Adipocyte (in vitro differentiated cells): ENCODE results near the gene MYLK3.
"Not testable (repeated sequence)": the region's sequence is repeated elsewhere in the genome, so short reads cannot be mapped to it uniquely, and the experiment has no call there.

Experiments
- DNase-seq: peaks from one replicate; pipeline ENCODE4 v3.0.0-alpha.2; 2015; ENCODE audit warnings: low read depth
- H3K27me3 ChIP-seq: replicated peaks from 2 replicates; pipeline ENCODE4 v1.7.0; 2013; ENCODE audit warnings: mild to moderate bottlenecking, low read length, moderate library complexity; ENCODE audit not compliant: control insufficient read depth, insufficient read depth
- H3K36me3 ChIP-seq: 2 replicates; pipeline ENCODE4 v1.7.0; 2013; ENCODE audit warnings: low read length, mild to moderate bottlenecking, moderate library complexity; ENCODE audit not compliant: control insufficient read depth, insufficient read depth, severe bottlenecking
- H3K4me1 ChIP-seq: 2 replicates; pipeline ENCODE4 v1.7.0; 2013; ENCODE audit warnings: mild to moderate bottlenecking, low read length, moderate library complexity; ENCODE audit not compliant: control insufficient read depth, insufficient read depth
- H3K4me3 ChIP-seq: 2 replicates; pipeline ENCODE4 v1.7.0; 2013; ENCODE audit warnings: mild to moderate bottlenecking, low read length, moderate library complexity
- H3K9ac ChIP-seq: 2 replicates; pipeline ENCODE4 v1.7.0; 2013; ENCODE audit warnings: mild to moderate bottlenecking, low read length, moderate library complexity
- H3K9me3 ChIP-seq: 2 replicates; pipeline ENCODE4 v1.7.0; 2013; ENCODE audit warnings: mild to moderate bottlenecking, low read length, moderate library complexity; ENCODE audit not compliant: control insufficient read depth

Gene MYLK3

DNA sequence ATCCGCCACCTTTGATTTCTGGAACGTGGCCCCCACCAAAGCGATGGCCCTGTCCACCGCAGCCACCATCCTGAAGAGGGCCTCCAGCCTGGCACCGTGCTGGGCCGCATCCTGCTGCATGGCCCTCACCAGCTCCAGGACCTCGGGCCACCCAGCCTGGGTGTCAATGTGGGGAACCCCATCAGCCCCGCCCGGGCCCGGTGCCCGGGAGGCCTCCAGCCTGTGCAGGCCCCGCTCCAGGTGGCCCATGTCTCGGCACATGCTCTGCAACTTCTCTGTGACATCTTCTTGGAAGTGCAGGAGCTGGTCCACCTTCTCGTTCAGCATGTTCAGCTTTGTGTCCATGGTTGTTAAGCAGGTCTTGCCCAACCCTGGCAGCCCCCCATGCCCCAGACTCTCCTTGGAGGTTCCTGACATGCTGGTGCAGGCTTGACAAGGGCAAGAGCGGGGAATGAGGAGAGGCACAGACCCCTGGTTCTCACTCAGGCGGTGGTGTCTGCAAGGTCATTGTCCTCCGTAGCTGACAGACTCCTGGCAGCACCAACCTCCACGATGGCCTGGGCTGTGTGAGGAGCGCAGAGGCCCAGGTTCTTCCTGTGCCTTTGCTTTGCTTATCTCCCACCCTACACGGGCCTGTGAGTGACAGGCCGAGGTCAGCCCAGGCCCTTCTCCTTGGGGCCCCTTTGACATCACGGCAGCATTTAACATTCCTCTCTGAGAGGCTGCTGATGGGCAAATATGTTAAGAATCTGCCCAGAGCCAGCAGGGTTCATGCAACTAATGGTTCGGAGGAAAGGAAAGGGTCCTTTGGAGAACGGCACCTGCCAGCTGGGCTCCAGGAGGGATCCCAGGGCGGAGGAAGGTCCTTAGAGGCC, at the start of gene MYLK3:
MYLK3 (minus strand) TSS at position 568 of the 875 bp plus-strand sequence; CDS start at position 417, 151 bp downstream.
- peaks cover 24% of the 10 kb centered on the region for H3K27me3 ChIP-seq
- H3K36me3 ChIP-seq, result no peaks in the 10 kb centered on the region
- H3K4me1 ChIP-seq, result peaks cover 2% of the 10 kb centered on the region
- no peak within 1 kb of the TSS for H3K9ac ChIP-seq
- no peak within 1 kb of the TSS for H3K4me3 ChIP-seq
- H3K9me3 ChIP-seq, result no peaks in the 10 kb centered on the region
- peak; percentile 14 for DNase-seq

DNA sequence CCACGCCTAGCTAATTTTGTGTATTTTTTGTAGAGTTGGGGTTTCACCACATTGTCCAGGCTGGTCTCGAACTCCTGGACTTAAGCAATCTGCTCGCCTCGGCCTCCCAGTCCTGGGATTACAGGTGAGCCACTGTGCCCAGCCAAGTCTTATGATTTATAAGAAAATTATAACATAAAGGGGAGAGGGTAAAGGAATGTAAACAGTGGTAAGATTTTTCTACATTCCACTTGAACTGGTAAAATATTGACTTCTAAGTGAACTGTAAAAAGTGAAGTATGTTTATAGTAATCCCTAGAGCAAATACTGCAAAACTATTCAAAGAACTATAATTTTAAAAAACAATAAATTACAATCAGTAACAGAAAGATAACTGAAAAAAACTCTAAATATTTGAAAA, 49.4 kb upstream of the MYLK3 start:
- Histone ChIP-seq H3K27me3 (no peaks in the 10 kb centered on the region), H3K4me3 (no peak overlapping the region), H3K4me1 (no peaks in the 10 kb centered on the region), H3K36me3 (no peaks in the 10 kb centered on the region), H3K9ac (no peak overlapping the region), H3K9me3 (peaks cover 4% of the 10 kb centered on the region)
- DNase-seq, result no peak

DNA sequence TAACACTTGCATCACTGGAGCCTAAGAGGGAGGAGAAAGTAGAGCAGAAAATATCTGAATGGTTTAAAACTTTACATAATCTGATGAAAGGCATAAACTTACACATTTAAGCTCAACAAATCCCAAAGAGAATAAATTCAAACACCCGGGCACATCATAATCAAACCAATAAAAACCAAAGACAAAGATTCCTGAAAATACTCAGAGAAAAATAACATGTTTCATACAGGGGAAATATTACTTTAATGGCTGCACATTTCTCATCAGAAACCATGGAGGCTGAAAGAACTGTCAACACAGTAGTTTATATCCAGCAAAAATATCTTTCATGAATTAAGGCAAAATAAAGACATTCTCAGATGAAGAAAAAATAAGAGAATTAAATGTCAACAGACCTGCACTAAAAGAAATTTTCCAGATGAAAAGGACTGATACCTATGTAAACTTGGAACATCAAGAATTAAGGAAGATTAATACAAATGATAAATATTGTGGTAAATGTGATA, 48.7 kb upstream of the MYLK3 start:
- H3K4me1 ChIP-seq, result no peaks in the 10 kb centered on the region
- H3K4me3 ChIP-seq, result no peak overlapping the region
- H3K27me3 ChIP-seq, result no peaks in the 10 kb centered on the region
- H3K9me3 ChIP-seq, result peaks cover 4% of the 10 kb centered on the region
- H3K36me3 ChIP-seq, result no peaks in the 10 kb centered on the region
- DNase-seq, result no peak
- no peak overlapping the region for H3K9ac ChIP-seq

DNA sequence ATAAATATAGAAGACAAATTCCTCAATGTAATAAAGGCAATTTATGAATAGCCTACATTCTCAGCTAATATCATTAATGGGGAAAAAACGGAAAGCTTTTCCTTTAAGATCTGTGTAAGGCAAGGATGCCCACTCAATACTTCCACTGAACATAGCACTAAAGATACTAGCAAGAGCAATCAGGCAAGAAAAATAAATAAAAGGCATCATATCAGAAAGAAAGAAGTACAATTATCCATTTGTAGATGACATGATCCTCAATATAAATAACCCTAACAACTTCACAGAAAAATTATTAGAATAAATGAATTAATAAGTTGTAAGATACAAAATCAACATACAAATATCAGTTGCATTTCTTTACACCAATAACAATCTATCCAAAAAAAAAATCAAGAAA, 45.7 kb upstream of the MYLK3 start:
- DNase-seq, result no peak
- no peak overlapping the region for H3K9ac ChIP-seq
- H3K27me3 ChIP-seq, result no peaks in the 10 kb centered on the region
- no peak overlapping the region for H3K4me3 ChIP-seq
- no peaks in the 10 kb centered on the region for H3K4me1 ChIP-seq
- peaks cover 4% of the 10 kb centered on the region for H3K9me3 ChIP-seq
- no peaks in the 10 kb centered on the region for H3K36me3 ChIP-seq

DNA sequence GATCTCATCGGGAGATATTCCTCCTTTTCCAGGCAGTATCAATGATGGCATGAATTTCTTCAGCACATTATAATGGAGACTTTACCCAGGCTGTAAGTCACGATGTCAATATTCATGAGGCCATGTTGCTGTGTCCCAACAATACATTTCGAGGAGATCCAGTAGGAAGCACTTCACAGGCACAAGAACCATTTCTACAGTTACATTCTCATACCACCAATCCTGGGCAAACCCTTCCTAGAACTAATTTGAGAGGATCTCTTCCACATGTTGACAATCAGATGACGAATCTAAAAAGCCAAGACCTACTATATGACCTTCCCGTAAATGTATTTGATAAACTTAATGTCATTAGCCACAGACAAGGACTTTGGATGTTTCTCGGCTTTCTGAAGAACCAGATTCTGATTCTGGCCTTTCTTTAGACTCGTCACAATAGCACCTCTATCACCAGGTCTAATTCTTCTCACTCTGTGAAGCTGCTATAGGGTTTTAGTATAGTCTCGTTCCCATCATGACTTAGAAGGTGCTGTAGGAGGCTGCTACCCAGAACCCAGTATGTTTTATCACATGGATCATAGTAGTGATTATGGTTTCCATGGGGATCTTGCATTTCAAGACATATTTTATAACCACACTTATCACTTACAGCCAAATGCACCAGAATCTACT, 42.6 kb upstream of the MYLK3 start:
- Histone ChIP-seq H3K9ac (peak overlapping the region; percentile 74), H3K27me3 (no peaks in the 10 kb centered on the region), H3K36me3 (no peaks in the 10 kb centered on the region), H3K9me3 (no peaks in the 10 kb centered on the region), H3K4me1 (no peaks in the 10 kb centered on the region), H3K4me3 (peak overlapping the region; percentile 77)
- DNase-seq, result no peak

DNA sequence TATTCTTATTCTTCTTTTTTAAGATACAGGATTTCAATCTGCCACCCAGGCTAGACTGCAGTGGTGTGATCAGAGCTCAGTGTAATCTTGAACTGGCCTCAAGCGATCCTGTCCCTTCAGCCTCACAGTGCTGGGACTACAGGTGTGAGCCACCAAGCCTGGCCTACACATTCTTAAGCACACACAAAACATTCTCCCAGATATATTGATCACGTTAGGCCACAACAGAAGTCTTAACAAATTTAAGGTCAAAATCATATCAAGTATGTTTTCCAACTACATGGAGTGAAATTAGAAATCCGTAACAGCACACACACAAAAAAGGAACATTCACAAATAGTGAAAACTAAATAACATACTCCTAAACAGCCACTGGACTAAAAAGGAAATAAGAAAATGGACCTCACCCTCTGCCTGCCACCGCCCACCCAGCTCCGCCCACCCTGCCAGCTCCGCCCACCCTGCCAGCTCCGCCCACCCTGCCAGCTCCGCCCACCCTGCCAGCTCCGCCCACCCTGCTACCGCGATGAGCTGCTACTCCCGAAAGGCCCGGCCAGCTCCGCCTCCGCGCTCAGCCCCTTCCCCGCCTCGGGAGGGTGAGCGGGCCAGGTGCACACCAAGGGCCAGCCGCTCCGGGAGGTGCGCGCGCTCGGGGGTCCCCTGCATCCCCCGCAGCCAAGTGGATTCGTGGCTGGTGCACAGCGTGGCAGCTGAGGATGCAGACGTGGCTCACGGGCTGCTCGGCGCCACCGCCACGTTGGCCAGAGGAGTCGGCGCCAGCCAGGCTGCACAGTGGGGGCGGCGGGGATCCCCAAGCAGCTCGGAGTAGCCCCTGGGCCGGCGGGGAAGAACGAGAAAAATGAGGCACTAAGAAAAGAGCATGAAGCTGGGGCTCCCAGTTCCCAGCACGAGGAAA, 41.6 kb upstream of the MYLK3 start:
- H3K27me3 ChIP-seq, result no peaks in the 10 kb centered on the region
- peak overlapping the region; percentile 77 for H3K4me3 ChIP-seq
- peak overlapping the region; percentile 74 for H3K9ac ChIP-seq
- peak; percentile 74 for DNase-seq
- no peaks in the 10 kb centered on the region for H3K36me3 ChIP-seq
- no peaks in the 10 kb centered on the region for H3K9me3 ChIP-seq
- no peaks in the 10 kb centered on the region for H3K4me1 ChIP-seq

GRCh38 chr16:46788891-46789474, 40.8 kb upstream of the MYLK3 start:
- DNase-seq, result no peak
- H3K36me3 ChIP-seq, result no peaks in the 10 kb centered on the region
- no peaks in the 10 kb centered on the region for H3K4me1 ChIP-seq
- no peak overlapping the region for H3K4me3 ChIP-seq
- no peak overlapping the region for H3K9ac ChIP-seq
- no peaks in the 10 kb centered on the region for H3K9me3 ChIP-seq
- H3K27me3 ChIP-seq, result no peaks in the 10 kb centered on the region

DNA sequence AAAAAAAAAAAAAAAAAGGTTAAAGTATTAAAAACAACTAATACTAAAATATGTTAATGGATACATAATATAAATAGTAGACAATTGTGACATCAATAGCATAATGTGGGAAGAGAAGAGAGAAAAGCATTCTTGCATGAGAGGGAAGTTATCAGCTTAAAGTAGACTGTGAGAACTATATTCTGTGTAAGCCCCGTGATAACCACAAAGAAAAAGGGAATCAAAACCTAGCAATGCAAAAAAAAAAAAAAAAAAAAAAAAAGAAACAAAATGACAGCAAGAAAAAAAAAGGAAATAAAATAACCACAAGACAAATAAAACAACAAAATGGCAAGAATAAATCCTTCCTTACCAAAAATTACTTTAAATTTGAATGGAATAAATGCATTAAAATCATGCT, 39.8 kb upstream of the MYLK3 start:
- Histone ChIP-seq H3K4me3 (no peak overlapping the region), H3K27me3 (no peaks in the 10 kb centered on the region), H3K36me3 (no peaks in the 10 kb centered on the region), H3K9me3 (no peaks in the 10 kb centered on the region), H3K9ac (no peak overlapping the region), H3K4me1 (no peaks in the 10 kb centered on the region)
- DNase-seq, result no peak

DNA sequence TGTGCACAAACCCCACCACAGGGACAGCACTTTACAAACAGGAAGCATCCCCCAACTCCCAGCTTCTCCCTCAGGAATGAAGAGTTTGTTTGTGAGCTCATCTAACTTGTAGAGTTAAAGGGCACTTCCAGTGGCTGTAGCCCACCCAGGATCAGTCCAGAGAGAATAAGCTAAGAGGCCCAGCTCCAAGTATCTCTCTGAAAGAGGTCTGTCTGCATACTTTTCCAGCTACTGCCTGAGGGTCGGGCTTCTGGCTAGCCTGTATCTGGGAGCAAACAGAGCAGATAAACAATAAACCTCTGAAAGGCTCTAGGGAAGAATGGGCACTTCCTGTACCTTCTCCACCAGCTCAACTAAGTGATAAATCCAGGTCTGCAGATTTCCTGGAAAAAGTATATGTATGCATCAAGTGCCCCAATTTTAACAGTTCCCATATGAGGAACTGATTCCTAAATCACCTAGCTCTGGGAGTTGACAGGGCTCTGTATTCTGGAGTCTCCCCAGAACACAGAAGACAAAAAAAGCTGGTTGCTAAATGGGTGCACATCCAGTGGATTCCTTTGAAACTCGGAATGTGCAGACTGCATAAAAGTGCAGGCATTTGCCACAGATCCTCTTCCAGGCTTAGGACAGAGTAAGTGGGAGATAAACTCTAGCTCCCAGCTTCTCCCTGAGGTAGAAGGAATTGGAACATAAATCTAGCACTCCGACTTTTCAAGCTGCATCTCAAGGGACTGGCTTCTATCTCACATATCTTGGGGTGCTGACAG, 37.1 kb upstream of the MYLK3 start:
- no peak for DNase-seq

DNA sequence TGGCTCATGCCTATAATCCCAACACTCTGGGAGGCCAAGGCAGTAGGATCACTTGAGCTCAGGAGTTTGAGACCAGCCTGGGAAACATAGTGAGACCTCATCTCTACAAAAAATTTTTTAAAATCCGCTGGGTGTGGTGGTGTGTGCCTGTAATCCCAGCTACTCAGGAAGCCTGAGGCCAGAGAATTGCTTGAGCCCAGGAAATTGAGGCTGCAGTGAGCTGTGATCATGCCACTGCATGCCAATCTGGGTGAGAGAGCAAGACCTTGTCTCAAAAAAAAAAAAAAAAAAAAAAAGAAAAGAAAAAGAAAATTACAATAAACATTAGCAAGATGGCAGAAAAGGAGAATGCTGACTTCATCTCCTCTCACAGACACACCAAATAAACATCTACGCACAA, 36.4 kb upstream of the MYLK3 start:
- not testable (repeated sequence) for H3K27me3 ChIP-seq, H3K4me3 ChIP-seq, H3K9me3 ChIP-seq, H3K36me3 ChIP-seq, H3K4me1 ChIP-seq, DNase-seq, H3K9ac ChIP-seq

More for the DNA sequence above, 37.1 kb upstream of the MYLK3 start:
- Histone ChIP-seq H3K4me1 (no peaks in the 10 kb centered on the region), H3K9me3 (no peaks in the 10 kb centered on the region), H3K36me3 (no peaks in the 10 kb centered on the region), H3K4me3 (no peak overlapping the region), H3K27me3 (no peaks in the 10 kb centered on the region), H3K9ac (no peak overlapping the region)
